HG02759 (cell line): ENCODE measurements around the gene MCC.

Source experiments
- ATAC-seq: cut with Tn5 transposase; IDR thresholded peaks from one replicate; pipeline ENCODE4 v1.9.1; 2021; ENCODE audit warnings: mild to moderate bottlenecking, moderate library complexity; ENCODE audit not compliant: unreplicated experiment

The MCC gene

DNA sequence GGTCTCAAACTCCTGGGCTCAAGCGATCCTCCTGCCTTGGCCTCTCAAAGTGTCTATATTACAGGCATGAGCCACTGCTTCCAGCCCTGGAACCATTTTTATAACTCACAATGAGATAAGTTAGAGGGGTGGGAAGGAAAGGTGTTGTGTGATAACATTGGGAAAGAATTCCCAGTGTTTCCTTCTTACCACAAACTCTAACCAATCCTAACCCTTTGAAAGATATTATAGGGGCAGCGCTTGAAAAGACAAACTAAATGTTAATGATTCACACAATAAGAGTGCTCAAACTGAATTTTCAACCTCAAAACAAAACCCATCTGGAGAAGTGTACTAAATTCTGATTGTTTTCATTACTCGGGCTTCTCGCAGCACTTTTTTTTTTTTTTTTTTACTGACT, 163.2 kb downstream of the MCC start:
- no peak for ATAC-seq

DNA sequence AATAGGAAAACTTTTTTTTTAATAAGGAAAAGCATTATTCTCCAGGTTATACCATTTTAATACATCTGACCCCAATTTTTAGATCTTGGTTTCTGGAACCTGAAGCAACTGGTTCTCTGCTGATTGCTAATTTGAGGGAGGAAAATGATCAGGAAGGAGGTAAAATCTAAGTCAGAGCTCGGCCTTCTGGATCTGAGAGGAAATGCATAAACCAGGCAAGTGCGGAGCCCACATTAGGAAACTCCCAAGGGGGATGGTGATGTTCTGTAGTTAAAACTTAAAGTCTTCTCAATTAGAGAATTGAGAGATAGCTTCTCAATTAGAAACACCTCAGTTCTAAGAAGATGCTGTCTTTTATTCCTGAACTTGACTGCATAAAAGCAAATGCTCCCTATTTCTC, 167.0 kb downstream of the MCC start:
- no peak for ATAC-seq

DNA sequence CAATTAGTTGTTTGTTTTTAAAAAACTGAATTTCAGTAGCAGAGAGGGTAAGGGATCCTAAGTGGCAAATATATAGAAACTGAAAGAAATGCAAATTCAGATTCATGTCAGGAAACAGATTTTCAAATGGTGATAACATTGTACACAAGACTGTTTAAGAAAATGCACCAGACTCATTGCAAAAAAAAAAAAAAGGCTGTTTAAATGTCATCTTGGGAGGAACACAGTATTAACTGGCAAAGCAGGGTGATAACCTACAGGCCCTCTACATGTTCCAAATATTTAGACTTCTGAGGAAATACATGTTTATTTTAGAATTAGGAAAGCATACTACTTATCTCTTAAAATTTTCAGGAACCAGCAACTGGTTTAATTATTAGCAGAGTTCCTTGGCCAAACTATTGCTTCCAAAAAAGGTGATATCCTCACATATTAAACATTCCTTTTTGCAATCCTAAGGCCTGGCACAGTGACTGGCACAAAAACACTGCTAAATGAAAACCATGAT, 167.9 kb downstream of the MCC start:
- peak; percentile 63 for ATAC-seq

DNA sequence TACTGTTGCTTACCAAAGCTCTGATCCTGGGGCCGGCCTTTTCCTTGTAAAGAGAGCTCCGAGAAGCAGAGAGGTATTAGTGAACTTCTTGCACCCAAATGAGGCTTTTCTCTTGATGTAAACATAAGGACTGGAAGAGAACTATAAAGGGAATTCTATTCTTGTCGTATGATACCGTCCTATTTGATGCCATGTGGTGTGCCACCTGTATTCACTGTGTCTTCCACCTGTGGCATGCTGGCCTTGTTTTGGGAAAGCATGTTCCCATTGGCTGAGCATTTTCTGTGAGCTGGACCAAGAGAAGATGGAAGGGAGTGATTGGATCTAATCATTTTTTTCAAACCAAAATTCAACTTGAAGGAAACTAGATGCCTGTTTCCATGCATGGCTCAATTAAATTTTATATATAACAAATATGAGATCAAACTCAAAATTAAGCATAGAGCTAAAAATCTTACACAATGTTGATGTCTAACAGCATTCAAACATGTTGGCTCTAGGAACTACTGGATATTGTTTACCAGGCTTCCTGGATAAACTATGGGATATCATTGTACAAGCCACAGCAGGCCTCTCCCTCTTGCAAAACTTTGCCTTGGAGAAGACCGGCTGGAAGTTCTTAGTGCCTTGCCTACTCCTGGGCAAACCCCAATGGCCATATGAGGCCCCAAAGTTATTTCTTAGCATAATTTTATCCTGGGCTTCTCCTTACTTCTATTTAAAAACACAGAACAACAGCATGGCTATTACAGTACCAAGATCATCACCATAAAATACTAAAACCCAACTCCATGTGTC, 168.8 kb downstream of the MCC start:
- ATAC-seq = no peak

DNA sequence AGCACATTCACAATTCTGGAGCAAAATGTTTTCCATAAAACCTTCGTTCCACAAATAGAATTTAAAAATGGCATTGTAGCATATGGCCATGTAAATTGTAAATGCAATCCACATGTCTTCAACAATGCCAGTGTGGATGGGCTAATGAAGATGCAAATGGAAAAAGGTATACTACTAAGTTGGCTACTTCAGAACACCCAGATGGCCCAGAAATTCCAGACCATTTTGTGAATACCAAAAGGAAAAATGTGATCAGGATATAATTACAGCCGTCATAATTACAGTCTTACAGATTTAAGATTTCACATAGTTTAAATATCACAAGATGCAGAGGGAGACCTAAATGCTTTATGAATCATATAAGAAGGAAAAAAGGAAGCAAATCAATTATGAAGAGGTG, 170.6 kb downstream of the MCC start:
- ATAC-seq = no peak

- ATAC-seq = no peak
These were observed 177.0 kb downstream of the MCC start for GRCh38 chr5:113311301-113311700.

GRCh38 chr5:113302120-113302519, 186.1 kb downstream of the MCC start:
- no peak for ATAC-seq

DNA sequence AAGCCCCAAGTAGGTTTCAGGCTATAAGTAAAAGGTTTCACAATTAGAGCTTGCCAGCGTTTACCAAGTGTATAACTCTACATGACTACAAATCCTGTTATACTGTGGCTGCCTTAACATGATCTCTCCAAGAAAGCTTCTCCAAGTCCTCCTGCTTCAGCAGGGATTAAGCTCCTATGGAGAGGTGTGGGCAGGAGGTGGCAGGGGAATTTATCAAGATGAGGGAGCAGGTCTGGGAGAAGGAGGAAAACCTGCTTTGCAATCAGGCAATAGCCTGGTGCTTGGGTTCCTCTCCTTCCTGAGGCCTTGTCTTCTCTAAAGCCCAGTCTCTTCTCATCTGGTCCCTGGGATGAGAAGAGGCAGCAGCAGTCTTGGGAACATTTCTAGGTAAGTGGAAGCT, 188.7 kb downstream of the MCC start:
- no peak for ATAC-seq

DNA sequence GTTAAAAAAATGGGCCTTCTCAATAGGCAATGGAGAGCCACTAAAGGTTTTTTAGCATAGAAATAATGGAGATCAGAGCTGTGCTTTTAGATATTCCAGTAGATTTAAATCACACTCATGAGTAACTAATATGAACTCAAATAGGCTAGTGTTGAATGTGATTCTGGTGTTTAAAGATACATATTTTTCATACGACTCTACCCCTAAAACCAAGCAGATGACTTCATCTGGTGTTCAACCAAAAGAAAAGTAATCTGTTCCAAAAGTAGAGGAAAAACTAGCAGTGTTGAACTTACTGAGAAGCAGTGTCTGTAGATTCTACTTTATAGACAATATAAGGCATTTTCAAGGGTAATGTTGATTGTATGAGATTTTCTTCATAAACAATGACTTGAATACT, 191.6 kb downstream of the MCC start:
- no peak for ATAC-seq

- ATAC-seq = no peak
These were observed 193.1 kb downstream of the MCC start for GRCh38 chr5:113295111-113295539.

- peak; percentile 97 for ATAC-seq
These were observed 193.7 kb downstream of the MCC start for GRCh38 chr5:113294311-113295110.

DNA sequence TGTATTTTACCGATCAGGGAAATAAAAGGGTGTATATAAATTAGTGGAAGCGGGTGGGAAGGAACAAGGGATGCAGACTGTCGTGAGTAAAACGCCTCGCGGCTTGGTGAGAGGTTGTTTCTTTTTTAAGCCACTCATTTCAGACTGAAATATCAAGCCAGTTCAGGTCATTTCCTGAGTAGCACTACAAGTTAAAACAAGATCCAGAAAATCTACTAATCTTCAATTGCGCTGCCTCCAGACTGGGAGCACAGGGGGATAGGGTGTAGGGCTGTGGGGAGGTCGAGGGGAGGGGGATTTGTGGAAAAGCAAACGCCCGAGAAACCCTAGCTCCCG, 194.3 kb downstream of the MCC start:
- ATAC-seq = peak; percentile 21

DNA sequence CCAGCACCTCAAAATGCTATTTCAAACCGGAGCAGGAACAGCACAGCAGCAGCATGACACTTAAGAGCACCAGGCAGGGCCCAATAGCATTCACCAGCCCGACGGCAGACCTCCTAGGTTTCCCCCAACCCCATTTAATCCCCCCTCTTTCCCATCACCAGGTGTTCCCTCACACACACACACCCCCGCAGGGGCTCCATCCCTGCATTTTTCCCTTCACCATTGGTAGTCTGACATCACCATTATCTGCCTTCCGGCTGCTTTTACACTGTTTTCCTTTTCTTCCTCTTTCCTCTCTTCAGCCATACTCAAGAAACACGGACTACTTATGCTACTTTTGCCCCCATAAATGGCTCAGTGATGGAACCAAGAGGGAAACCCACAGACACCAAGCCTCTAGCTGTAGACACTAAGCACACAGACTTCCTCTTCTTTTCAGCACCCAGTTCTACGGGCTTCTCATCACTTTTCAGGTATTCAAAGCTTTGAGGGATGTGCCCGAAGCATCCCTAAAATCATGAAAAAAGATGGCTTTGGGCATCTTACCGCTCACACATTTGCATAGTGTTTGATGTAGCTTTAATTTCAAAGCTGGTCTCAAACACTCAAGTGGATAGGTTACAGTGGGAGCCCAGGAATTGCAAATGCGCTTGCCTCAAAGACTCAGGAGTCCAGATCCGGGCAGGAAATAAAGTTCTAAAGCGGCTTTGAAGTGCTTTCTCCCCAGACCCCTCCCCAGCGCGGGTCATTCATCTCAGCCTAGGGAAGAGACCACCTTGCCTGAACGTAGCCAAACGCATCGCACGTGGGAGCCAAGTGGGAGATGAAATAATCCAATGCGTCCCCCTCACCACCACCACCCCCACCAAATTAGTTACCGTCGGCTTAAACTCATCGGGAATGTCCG, 194.9 kb downstream of the MCC start:
- no peak for ATAC-seq

- ATAC-seq = no peak
These were observed 195.8 kb downstream of the MCC start for GRCh38 chr5:113292462-113292861.

GRCh38 chr5:113283558-113283957, 204.7 kb downstream of the MCC start:
- ATAC-seq = no peak

- ATAC-seq = no peak
These were observed 205.8 kb downstream of the MCC start for GRCh38 chr5:113282472-113282871.

- ATAC-seq = no peak
These were observed 207.1 kb downstream of the MCC start for GRCh38 chr5:113281194-113281593.

- no peak for ATAC-seq
These were observed 207.7 kb downstream of the MCC start for GRCh38 chr5:113280541-113280940.

- ATAC-seq = peak; percentile 66
These were observed 209.3 kb downstream of the MCC start for GRCh38 chr5:113278976-113279375.

DNA sequence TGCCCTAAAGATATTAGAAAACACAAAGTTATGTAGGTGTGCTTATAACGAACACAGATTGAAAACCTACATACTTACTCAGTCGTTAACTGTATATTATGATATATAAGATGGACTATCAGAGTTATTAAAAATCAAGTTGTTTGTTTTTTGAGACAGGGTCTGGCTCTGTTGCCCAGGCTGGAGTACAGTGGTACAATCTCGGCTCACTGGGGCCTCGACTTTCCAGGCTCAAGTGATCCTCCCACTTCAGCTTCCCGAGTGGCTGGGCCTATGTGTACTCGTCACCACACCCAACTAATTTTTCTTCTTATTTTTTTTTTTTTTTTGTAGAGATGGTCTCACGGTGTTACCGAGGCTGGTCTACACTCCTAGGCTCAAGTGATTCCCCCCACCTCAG, 211.8 kb downstream of the MCC start:
- ATAC-seq = no peak

GRCh38 chr5:113276001-113276400, 212.3 kb downstream of the MCC start:
- ATAC-seq = no peak
